Endothelial cell of umbilical vein (primary cell): ENCODE results near the gene AMMECR1. TPM values are rescaled to one million over a fixed set of nuclear protein-coding genes. Genes with fewer than 3 reads are reported as not detected.

Source experiments
- BruUV-seq: library from RNA; stranded (reverse); fragments of 400-500 nt; replicated peaks from 2 replicates; lab custom pipeline; 2021; lab: Mats Ljungman, UMichigan
- CTCF ChIA-PET: fragments of 300-600, 350-600 bp; sonication (Branson Sonifier 250); formaldehyde crosslinking; loops from one replicate; lab custom pipeline; 2021; ENCODE audit warnings: antibody characterized with exemption, inconsistent platforms; lab: Charles Lee
- POLR2A ChIA-PET: fragments of 300-600, 350-600 bp; sonication (Branson Sonifier 250); formaldehyde crosslinking; loops from one replicate; lab custom pipeline; 2021; ENCODE audit warnings: antibody characterized with exemption, inconsistent platforms; lab: Charles Lee
- DNase-seq: peaks from one replicate; pipeline ENCODE4 v3.0.0-alpha.2; 2011; ENCODE audit warnings: low read depth, low spot score
- FAIRE-seq: peaks from 2 replicates; lab custom pipeline; 2011; peaks lifted over from hg19 to GRCh38; lab: Jason Lieb, UNC
- H2AFZ ChIP-seq: 2 replicates; pipeline ENCODE4 v1.6.0; 2012; ENCODE audit warnings: low read depth, low read length, control low read depth, inconsistent platforms
- H3K27ac ChIP-seq: 2 replicates; pipeline ENCODE4 v1.5.1; 2011; ENCODE audit warnings: low read depth, mild to moderate bottlenecking, control low read depth, low read length, moderate library complexity; ENCODE audit not compliant: insufficient read depth
- H3K27me3 ChIP-seq, 2 experiments: 2 replicates each; pipeline versions ENCODE4 v1.6.0 to v1.6.1; 2011; ENCODE audit warnings: low read length in 2 of 2, mixed read lengths in 1 of 2; ENCODE audit not compliant: control insufficient read depth in 2 of 2, insufficient read depth in 2 of 2
- H3K36me3 ChIP-seq, 2 experiments: 2 replicates in 1 of 2; 3 replicates in 1 of 2; pipeline ENCODE4 v1.5.1; 2011; ENCODE audit warnings: low read length in 2 of 2, mild to moderate bottlenecking in 1 of 2, moderate library complexity in 1 of 2; ENCODE audit not compliant: control insufficient read depth in 2 of 2, insufficient read depth in 2 of 2; ENCODE audit errors: extremely low read depth in 1 of 2
- H3K4me1 ChIP-seq: 3 replicates; pipeline ENCODE4 v1.5.1; 2011; ENCODE audit warnings: mild to moderate bottlenecking, low read length; ENCODE audit not compliant: control insufficient read depth, insufficient read depth; ENCODE audit errors: extremely low read depth
- H3K4me2 ChIP-seq: 2 replicates; pipeline ENCODE4 v1.6.1; 2011; ENCODE audit warnings: low read length, control low read depth, mixed read lengths; ENCODE audit not compliant: insufficient read depth
- H3K4me3 ChIP-seq, 3 experiments: fragments of 200-600 bp in 1 of 3; sonication (generic), shearing (Covaris generic) in 1 of 3; replicated peaks in 1 of 3; 2 replicates each; pipeline ENCODE4 v1.5.1; 2011 to 2016; ENCODE audit warnings: control low read depth in 3 of 3, low read length in 3 of 3, mild to moderate bottlenecking in 2 of 3, inconsistent platforms in 1 of 3, low read depth in 1 of 3, moderate library complexity in 1 of 3; ENCODE audit not compliant: insufficient read depth in 1 of 3
- H3K79me2 ChIP-seq: 2 replicates; pipeline ENCODE4 v1.6.0; 2012; ENCODE audit warnings: low read length, inconsistent platforms; ENCODE audit not compliant: control insufficient read depth, insufficient read depth
- H3K9ac ChIP-seq: replicated peaks from 2 replicates; pipeline ENCODE3; 2011; ENCODE audit warnings: low read length, control low read depth; ENCODE audit not compliant: insufficient read depth; ENCODE audit errors: extremely low read depth
- H3K9me1 ChIP-seq: replicated peaks from 3 replicates; pipeline ENCODE4 v1.6.0; 2011; ENCODE audit warnings: mild to moderate bottlenecking, low read length; ENCODE audit not compliant: control insufficient read depth, insufficient read depth; ENCODE audit errors: extremely low read depth
- H3K9me3 ChIP-seq: replicated peaks from 2 replicates; pipeline ENCODE4 v1.5.1; 2012; ENCODE audit warnings: low read length, inconsistent platforms; ENCODE audit not compliant: control insufficient read depth, insufficient read depth
- H4K20me1 ChIP-seq: replicated peaks from 2 replicates; pipeline ENCODE3; 2011; ENCODE audit warnings: mild to moderate bottlenecking, low read length; ENCODE audit not compliant: control insufficient read depth, insufficient read depth; ENCODE audit errors: extremely low read depth
- CTCF ChIP-seq, 2 donors: IDR thresholded peaks; 1 replicate in 1 of 2; 2 replicates in 1 of 2; pipeline ENCODE4 v1.5.1; 2011; ENCODE audit warnings: low read length in 2 of 2, mild to moderate bottlenecking in 2 of 2, moderate library complexity in 2 of 2, control low read depth in 1 of 2, inconsistent platforms in 1 of 2, low read depth in 1 of 2; ENCODE audit not compliant: insufficient read depth in 1 of 2; ENCODE audit errors: extremely low read depth in 1 of 2
- EZH2 ChIP-seq: IDR thresholded peaks from 2 replicates; pipeline ENCODE4 v1.6.1; 2012; ENCODE audit warnings: borderline replicate concordance, low read depth, mild to moderate bottlenecking, moderate library complexity, low read length, inconsistent platforms; ENCODE audit not compliant: severe bottlenecking
- FOS ChIP-seq: IDR thresholded peaks from 2 replicates; pipeline ENCODE4 v1.6.1; 2011; ENCODE audit warnings: mild to moderate bottlenecking, low read length, moderate library complexity, borderline replicate concordance; ENCODE audit not compliant: insufficient read depth
- GATA2 ChIP-seq: IDR thresholded peaks from 2 replicates; pipeline ENCODE4 v1.7.0; 2011; ENCODE audit warnings: low read depth, mild to moderate bottlenecking, moderate library complexity, mixed read lengths, low read length; ENCODE audit not compliant: insufficient read length, insufficient read depth
- JUN ChIP-seq: IDR thresholded peaks from 2 replicates; pipeline ENCODE4 v1.6.1; 2011; ENCODE audit warnings: borderline replicate concordance, low read depth; ENCODE audit not compliant: insufficient read length, insufficient read depth
- MYC ChIP-seq: IDR thresholded peaks from one replicate; pipeline ENCODE4 v1.6.1; 2011; ENCODE audit warnings: mild to moderate bottlenecking, low read depth, low read length
- POLR2A ChIP-seq: IDR thresholded peaks from 2 replicates; pipeline ENCODE4 v1.6.1; 2012; ENCODE audit warnings: low read depth, mild to moderate bottlenecking, control low read depth, low read length
- POLR2AphosphoS5 ChIP-seq: IDR thresholded peaks from 2 replicates; pipeline ENCODE4 v1.6.1; 2012; ENCODE audit warnings: low read depth, mild to moderate bottlenecking, control low read depth, low read length, moderate library complexity; ENCODE audit not compliant: insufficient read depth
- dilution Hi-C: fragments of 300-500 bp; cut with MboI; formaldehyde crosslinking; loops from one replicate; pipeline ENCODE4 v1.15.0; 2019; ENCODE audit warnings: low sequenced_read_pairs; ENCODE audit not compliant: extremely low pct_ligation_motif_present
- intact Hi-C: fragments of 100-400 bp; cut with micrococcal nuclease; formaldehyde crosslinking; loops from one replicate; pipeline ENCODE4 v1.10.0; 2022
- polyA plus RNA-seq, 4 experiments: library from polyadenylated mRNA; depleted of rRNA in 3 of 4; stranded (reverse) in 3 of 4; unstranded in 1 of 4; fragments of >200 nt; gene quantifications; 2 replicates each; pipeline versions ENCODE4 v1.2.1 to v1.2.3, GENCODE V29; 2011 to 2012; ENCODE audit warnings: missing spikeins in 1 of 4
- total RNA-seq: library from RNA; stranded (reverse); gene quantifications from 2 replicates; pipeline ENCODE4 v1.2.3, GENCODE V29; 2021
- TF ChIP-seq, protein P1 (sequence below): IDR thresholded peaks from 2 replicates; pipeline ENCODE4 v1.6.1; 2011; ENCODE audit not compliant: insufficient read depth, insufficient read length

The AMMECR1 gene
- total and polyA plus RNA-seq, 2 donors (not counting 3 experiments of a cell fraction or from before 2014, with no cell fraction given): 3.6 to 6.9 TPM

DNA sequence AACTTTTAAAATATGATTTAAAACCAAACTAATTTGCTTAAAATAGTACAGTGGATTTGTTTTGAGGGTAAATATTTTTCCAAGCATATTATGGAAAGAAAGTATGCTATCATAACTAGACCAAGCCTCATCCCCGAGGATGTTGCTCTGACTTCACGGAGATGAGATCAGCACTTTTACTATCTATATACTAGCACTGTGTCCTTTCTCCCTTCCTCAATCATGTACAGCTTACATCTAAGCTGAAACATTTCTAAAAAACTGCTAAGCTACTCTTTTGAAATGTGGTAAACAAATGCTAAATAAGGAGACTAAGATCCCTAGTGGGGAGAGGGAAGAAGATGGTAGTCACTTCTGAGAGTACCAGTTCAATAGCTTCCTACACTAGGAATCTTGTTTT, 23.8 kb downstream of the AMMECR1 start:
- no peak overlapping the region for H3K27ac ChIP-seq
- no TSS peak for BruUV-seq
- H3K4me3 ChIP-seq: no peak overlapping the region
- H3K79me2 ChIP-seq: no peaks in the 10 kb centered on the region
- no peaks in the 10 kb centered on the region for H3K36me3 ChIP-seq
- intact Hi-C loops: no loop called here
- H3K4me2 ChIP-seq: no peak overlapping the region
- H3K4me1 ChIP-seq: no peaks in the 10 kb centered on the region
- no peaks in the 10 kb centered on the region for H3K27me3 ChIP-seq
- no peak overlapping the region for H2AFZ ChIP-seq
- ChIA-PET POLR2A (no interaction called here), CTCF (interaction anchor here (0.8 kb wide), 1 partner anchor 17 kb away, joined by 3 read pairs; no protein-coding TSS in a partner anchor)
- dilution Hi-C loops: no loop called here
- FAIRE-seq: no peak
- no peaks in the 10 kb centered on the region for H3K9me3 ChIP-seq
- no peaks in the 10 kb centered on the region for H4K20me1 ChIP-seq
- TF ChIP-seq POLR2AphosphoS5: no peak
- TF ChIP-seq JUN: no peak
- no peak for TF ChIP-seq CTCF (IDR thresholded peaks at IDR 0.05; ENCODE audit: extremely low read depth in 1 of 2, insufficient read depth in 1 of 2, low read depth in 1 of 2, low read length in 2 of 2)
- no peak for TF ChIP-seq GATA2
- TF ChIP-seq FOS: no peak
- TF ChIP-seq POLR2A: no peak
- TF ChIP-seq MYC: no peak
- no peak for TF ChIP-seq EZH2
- TF ChIP-seq, protein P1, sequence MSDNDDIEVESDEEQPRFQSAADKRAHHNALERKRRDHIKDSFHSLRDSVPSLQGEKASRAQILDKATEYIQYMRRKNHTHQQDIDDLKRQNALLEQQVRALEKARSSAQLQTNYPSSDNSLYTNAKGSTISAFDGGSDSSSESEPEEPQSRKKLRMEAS: no peak
- H3K9ac ChIP-seq: no peak overlapping the region
- no peaks in the 10 kb centered on the region for H3K9me1 ChIP-seq
- no peak for DNase-seq
